GM10266 (cell line): ENCODE data around the gene DYRK1B.

Experiments used
- DNase-seq: peaks from one replicate; pipeline ENCODE4 v3.0.0; 2012; ENCODE audit errors: extremely low spot score
- TF ChIP-seq, protein P1 (sequence below): IDR thresholded peaks from 2 replicates; pipeline ENCODE4 v1.5.1; 2012; ENCODE audit warnings: mild to moderate bottlenecking, low read depth; ENCODE audit not compliant: control insufficient read depth, insufficient read depth; ENCODE audit errors: missing control alignments

DYRK1B gene

DNA sequence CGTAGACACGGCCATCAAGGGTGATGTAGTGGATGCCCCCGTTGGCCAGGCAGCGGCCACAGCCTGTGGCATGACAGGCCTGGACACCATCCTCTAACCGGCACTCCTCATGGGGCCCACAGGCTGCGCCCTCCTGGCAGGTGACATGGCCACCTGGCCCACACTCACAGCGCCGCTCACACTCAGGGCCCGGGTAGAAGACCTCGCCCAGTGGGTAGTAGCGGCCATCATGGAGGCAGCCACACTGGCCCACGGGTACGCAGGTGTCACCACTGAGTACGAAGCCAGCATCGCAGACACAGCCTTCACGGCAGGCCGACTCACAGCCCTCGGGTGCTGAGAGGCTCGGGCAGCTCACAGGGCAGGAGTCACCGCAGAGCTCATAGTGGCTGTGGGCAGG lies 39.4 kb upstream of the DYRK1B start:
- TF ChIP-seq, protein P1, sequence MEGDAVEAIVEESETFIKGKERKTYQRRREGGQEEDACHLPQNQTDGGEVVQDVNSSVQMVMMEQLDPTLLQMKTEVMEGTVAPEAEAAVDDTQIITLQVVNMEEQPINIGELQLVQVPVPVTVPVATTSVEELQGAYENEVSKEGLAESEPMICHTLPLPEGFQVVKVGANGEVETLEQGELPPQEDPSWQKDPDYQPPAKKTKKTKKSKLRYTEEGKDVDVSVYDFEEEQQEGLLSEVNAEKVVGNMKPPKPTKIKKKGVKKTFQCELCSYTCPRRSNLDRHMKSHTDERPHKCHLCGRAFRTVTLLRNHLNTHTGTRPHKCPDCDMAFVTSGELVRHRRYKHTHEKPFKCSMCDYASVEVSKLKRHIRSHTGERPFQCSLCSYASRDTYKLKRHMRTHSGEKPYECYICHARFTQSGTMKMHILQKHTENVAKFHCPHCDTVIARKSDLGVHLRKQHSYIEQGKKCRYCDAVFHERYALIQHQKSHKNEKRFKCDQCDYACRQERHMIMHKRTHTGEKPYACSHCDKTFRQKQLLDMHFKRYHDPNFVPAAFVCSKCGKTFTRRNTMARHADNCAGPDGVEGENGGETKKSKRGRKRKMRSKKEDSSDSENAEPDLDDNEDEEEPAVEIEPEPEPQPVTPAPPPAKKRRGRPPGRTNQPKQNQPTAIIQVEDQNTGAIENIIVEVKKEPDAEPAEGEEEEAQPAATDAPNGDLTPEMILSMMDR: no peak
- DNase-seq: no peak

DNA sequence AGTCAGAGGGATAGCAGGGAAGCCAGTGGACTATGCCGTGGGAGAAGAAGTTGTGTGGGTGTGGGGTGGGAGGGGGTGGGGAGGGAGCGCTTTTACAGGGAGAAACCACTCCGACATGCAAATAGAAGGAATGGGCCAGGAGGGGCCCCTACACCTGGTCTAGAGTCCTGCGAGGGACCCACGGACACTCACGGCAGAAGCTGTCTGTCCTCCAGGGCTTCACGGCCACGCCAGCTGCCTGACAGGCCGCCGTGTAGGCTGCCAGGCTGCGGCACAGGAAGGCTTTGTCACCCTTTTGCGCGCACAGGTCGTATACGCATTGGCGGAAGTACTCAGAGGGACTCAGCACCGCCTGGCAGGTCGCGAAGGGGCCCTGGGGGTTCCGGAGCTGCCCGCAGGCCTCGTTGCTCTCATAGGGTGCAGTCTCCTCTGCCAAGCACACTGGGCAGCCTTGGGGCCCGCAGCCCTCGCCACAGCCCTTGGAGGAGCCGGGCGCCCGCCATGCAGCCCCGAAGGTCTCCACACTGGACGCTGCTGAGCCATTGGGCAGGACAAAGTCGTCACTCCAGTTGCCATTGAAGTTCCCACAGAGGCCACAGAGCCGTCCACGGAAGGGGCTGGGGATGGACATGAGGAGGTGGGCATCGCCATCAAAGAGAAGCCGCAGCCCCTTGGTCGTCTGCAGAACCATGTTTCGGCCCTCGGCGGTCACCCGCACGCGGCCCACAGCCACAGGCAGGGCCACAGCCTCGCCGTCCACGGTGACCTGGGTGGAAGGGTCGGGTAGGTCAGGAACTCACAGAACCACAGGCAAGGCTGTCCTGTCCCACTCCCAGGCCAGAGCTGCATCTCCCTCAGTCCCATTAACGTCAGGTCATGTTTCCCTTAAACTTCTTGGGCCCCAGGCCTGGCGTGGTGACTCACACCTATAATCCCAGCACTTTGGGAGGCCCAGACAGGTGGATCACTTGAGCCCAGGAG lies 38.2 kb upstream of the DYRK1B start:
- TF ChIP-seq, protein P1: no peak
- no peak for DNase-seq

DNA sequence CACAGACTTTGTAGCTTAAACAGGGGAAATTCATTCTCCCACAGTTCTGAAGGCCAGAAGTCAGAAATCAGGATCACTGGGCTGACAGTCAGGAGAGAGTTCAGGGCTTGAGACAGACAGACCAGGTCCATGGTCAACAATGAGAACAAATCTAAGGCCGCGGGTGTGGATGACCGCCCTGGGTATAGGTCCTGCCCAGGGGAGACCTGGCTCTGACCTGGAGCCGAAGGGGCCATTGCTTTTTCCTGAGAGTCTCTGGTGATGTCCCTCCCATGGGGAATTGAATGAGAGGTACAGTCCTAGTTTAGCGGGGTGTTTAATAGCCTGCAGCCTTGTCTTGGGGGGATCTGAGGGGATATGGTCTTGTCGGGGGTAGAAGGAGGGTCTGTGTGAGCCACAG lies 37.4 kb upstream of the DYRK1B start:
- DNase-seq: no peak
- TF ChIP-seq, protein P1: no peak

DNA sequence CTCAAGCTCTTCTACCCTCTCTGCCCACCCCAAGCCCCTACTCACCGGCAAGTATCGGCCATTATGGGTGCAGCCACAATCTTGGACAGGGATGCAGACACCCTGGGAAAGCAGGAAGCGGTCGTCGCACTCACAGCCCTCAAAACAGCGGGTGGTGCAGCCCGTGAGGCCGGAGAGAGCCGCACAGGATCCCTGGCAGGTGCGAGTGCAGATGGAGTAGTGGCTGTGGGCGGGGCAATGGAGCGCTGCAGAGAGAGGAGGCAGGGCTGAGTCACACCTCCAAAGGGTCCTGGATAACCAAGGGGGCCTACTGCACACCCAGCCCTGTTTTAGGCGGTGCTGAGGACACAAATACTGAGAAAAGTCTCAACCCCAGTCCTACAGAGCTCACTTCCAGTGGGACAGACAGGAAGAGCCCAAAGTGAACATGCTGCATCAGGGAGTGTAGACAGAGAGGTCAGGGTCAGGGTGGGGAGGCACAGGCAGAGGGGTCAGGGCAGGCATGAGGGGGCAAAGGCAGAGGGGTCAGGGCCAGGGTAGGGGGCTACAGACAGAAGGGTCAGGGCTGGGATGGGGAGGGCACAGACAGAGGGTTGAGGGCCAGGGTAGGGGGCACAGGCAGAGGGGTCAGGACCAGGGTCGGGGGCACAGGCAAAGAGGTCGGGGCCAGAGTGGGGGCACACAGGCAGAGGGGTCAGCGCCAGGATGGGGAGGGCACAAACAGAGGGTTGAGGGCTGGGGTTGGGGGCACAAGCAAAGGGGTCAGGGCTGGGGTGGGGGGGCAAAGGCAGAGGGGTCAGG lies 36.4 kb upstream of the DYRK1B start:
- no peak for DNase-seq
- TF ChIP-seq, protein P1: no peak

DNA sequence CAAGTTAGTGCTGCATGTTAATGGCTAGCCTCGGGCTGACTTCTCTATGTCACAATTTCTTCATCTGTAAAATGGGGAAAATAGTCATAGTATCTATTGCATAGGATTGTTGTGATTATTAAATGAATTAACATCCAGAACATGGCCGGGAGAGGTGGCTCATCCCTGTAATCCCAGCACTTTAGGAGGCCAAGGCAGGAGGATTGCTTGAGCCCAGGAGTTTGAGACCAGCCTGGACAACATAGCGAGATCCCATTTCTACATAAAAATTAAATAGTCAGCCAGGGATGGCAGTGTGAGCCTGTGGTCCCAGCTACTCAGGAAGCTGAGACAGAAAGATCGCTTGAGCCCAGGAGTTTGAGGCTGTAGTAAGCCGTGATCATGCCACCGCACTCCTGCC lies 34.0 kb upstream of the DYRK1B start:
- DNase-seq: no peak
- TF ChIP-seq, protein P1: no peak

DNA sequence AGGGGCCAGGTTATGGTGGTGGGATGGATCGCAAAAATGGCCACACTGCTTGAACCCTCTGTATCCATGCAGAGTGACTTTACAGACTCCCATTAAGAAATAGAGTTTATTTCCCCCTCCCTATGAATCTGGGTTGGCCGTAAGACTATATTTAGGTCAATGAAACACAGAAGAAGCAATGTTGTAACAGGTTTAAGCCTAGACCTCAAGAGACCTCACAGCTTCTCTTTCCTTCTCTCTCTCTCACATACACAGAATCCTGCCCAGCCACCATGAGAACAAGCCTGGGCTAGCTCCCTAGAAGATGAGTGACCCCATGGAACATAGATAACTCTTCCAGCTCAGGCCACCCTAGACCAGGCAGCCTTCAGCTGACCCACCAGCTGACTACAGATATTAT lies 33.2 kb upstream of the DYRK1B start:
- TF ChIP-seq, protein P1: no peak
- no peak for DNase-seq
